IMR-90 (cell line): Measurements from ENCODE around the gene GALNT17. TPM values are rescaled to one million over a fixed set of nuclear protein-coding genes. Genes with fewer than 3 reads are reported as not detected.

Experiments
- ATAC-seq: fragments of 200-7000 bp; cut with Tn5 transposase; 2 replicates; pipeline ENCODE4 v1.9.1; 2020; ENCODE audit warnings: low read depth, mild to moderate bottlenecking, moderate library complexity
- BruUV-seq: library from RNA; stranded (reverse); fragments of 400-500 nt; replicated peaks from 2 replicates; lab custom pipeline; 2021; lab: Mats Ljungman, UMichigan
- CTCF ChIA-PET: fragments of 300-600 bp; formaldehyde crosslinking; extraction: SDS; loops from one replicate; lab custom pipeline; 2021; ENCODE audit warnings: antibody characterized with exemption; lab: Yijun Ruan, JAX
- POLR2A ChIA-PET: fragments of 300-600 bp; sonication (Branson Sonifier 250); formaldehyde crosslinking; loops from one replicate; lab custom pipeline; 2022; ENCODE audit warnings: antibody characterized with exemption; ENCODE audit not compliant: unreplicated experiment; lab: Charles Lee
- DNase-seq: peaks from one replicate; pipeline ENCODE4 v3.0.0; 2013
- H2AFZ ChIP-seq: replicated peaks from 2 replicates; pipeline ENCODE3; 2013; ENCODE audit warnings: low read length, mild to moderate bottlenecking; ENCODE audit not compliant: poor library complexity
- H2AK5ac ChIP-seq: 2 replicates; pipeline ENCODE4 v1.6.1; 2013; ENCODE audit warnings: low read depth, low read length, inconsistent platforms
- H2AK9ac ChIP-seq: replicated peaks from 2 replicates; pipeline ENCODE3; 2013; ENCODE audit warnings: mild to moderate bottlenecking, low read depth, low read length, moderate library complexity; ENCODE audit not compliant: poor library complexity
- H2BK120ac ChIP-seq: 2 replicates; pipeline ENCODE4 v1.6.1; 2013; ENCODE audit warnings: low read depth, low read length, inconsistent platforms
- H2BK15ac ChIP-seq: 3 replicates; pipeline ENCODE4 v1.6.1; 2013; ENCODE audit warnings: low read depth, low read length, inconsistent platforms
- H2BK20ac ChIP-seq: 2 replicates; pipeline ENCODE4 v1.6.1; 2013; ENCODE audit warnings: low read depth, mild to moderate bottlenecking, inconsistent platforms, low read length, moderate library complexity
- H2BK5ac ChIP-seq: 2 replicates; pipeline ENCODE4 v1.6.1; 2013; ENCODE audit warnings: mild to moderate bottlenecking, low read depth, low read length, inconsistent platforms; ENCODE audit not compliant: poor library complexity, severe bottlenecking
- H3K14ac ChIP-seq: replicated peaks from 2 replicates; pipeline ENCODE4 v1.6.1; 2013; ENCODE audit warnings: low read depth, low read length, inconsistent platforms
- H3K18ac ChIP-seq: 2 replicates; pipeline ENCODE4 v1.6.1; 2013; ENCODE audit warnings: low read depth, low read length, control low read depth
- H3K23ac ChIP-seq: 2 replicates; pipeline ENCODE4 v1.6.1; 2013; ENCODE audit warnings: low read depth, low read length, inconsistent platforms
- H3K27ac ChIP-seq: 2 replicates; pipeline ENCODE4 v1.5.1; 2013; ENCODE audit warnings: mild to moderate bottlenecking, control low read depth, low read length; ENCODE audit not compliant: insufficient read depth
- H3K27me3 ChIP-seq: 2 replicates; pipeline ENCODE4 v1.6.1; 2013; ENCODE audit warnings: low read length; ENCODE audit not compliant: control insufficient read depth, insufficient read depth
- H3K36me3 ChIP-seq: 2 replicates; pipeline ENCODE4 v1.6.1; 2013; ENCODE audit warnings: low read length, mixed read lengths; ENCODE audit not compliant: control insufficient read depth, insufficient read depth
- H3K4ac ChIP-seq: 2 replicates; pipeline ENCODE4 v1.6.1; 2013; ENCODE audit warnings: low read depth, low read length, inconsistent platforms
- H3K4me1 ChIP-seq: 2 replicates; pipeline ENCODE4 v1.6.1; 2013; ENCODE audit warnings: low read length, mixed read lengths; ENCODE audit not compliant: control insufficient read depth, insufficient read depth
- H3K4me2 ChIP-seq: 2 replicates; pipeline ENCODE4 v1.6.1; 2013; ENCODE audit warnings: low read depth, mild to moderate bottlenecking, control low read depth, low read length, moderate library complexity
- H3K4me3 ChIP-seq: 2 replicates; pipeline ENCODE4 v1.5.1; 2013; ENCODE audit warnings: low read depth, mild to moderate bottlenecking, control low read depth, low read length, moderate library complexity; ENCODE audit not compliant: insufficient read depth
- H3K56ac ChIP-seq: 2 replicates; pipeline ENCODE4 v1.6.1; 2013; ENCODE audit warnings: low read length, inconsistent platforms; ENCODE audit not compliant: insufficient read depth; ENCODE audit errors: extremely low read depth
- H3K79me1 ChIP-seq, 2 experiments: 2 replicates each; pipeline ENCODE4 v1.6.1; 2013; ENCODE audit warnings: low read length in 2 of 2, inconsistent platforms in 1 of 2, low read depth in 1 of 2
- H3K9ac ChIP-seq: 2 replicates; pipeline ENCODE4 v1.6.1; 2013; ENCODE audit warnings: low read depth, low read length, control low read depth
- H3K9me1 ChIP-seq: 2 replicates; pipeline ENCODE4 v1.6.1; 2013; ENCODE audit warnings: low read length, inconsistent platforms; ENCODE audit not compliant: insufficient read depth
- H3K9me3 ChIP-seq: 2 replicates; pipeline ENCODE4 v1.6.1; 2013; ENCODE audit warnings: low read length; ENCODE audit not compliant: control insufficient read depth, insufficient read depth
- H4K20me1 ChIP-seq: 2 replicates; pipeline ENCODE4 v1.6.1; 2013; ENCODE audit warnings: low read length, inconsistent platforms; ENCODE audit not compliant: insufficient read depth
- H4K5ac ChIP-seq: 2 replicates; pipeline ENCODE4 v1.6.1; 2013; ENCODE audit warnings: mild to moderate bottlenecking, low read depth, low read length, control low read depth
- H4K8ac ChIP-seq, 2 experiments: 2 replicates each; pipeline ENCODE4 v1.6.1; 2013; ENCODE audit warnings: low read depth in 2 of 2, low read length in 2 of 2, control low read depth in 1 of 2, inconsistent platforms in 1 of 2
- H4K91ac ChIP-seq: 2 replicates; pipeline ENCODE4 v1.6.1; 2013; ENCODE audit warnings: low read depth, low read length, inconsistent platforms; ENCODE audit not compliant: insufficient read depth
- CEBPB ChIP-seq: IDR thresholded peaks from 2 replicates; pipeline ENCODE4 v1.6.1; 2012; ENCODE audit warnings: low read depth, low read length, improper control_type of control experiment
- FOS ChIP-seq: fragments of 150-350 bp; IDR thresholded peaks from 2 replicates; pipeline ENCODE4 v1.6.1; 2016; ENCODE audit warnings: low read depth, low read length
- MAZ ChIP-seq: IDR thresholded peaks from 2 replicates; pipeline ENCODE4 v1.6.1; 2012; ENCODE audit warnings: low read depth, mild to moderate bottlenecking, low read length, improper control_type of control experiment, moderate library complexity, borderline replicate concordance
- MXI1 ChIP-seq: IDR thresholded peaks from 2 replicates; pipeline ENCODE4 v1.6.1; 2012; ENCODE audit warnings: low read depth, mild to moderate bottlenecking, low read length, moderate library complexity, borderline replicate concordance
- RAD21 ChIP-seq: IDR thresholded peaks from 2 replicates; pipeline ENCODE4 v1.6.1; 2012; ENCODE audit warnings: low read length, improper control_type of control experiment
- RCOR1 ChIP-seq: IDR thresholded peaks from 2 replicates; pipeline ENCODE4 v1.6.1; 2012; ENCODE audit warnings: mild to moderate bottlenecking, low read length, improper control_type of control experiment; ENCODE audit not compliant: insufficient replicate concordance
- SMC3 ChIP-seq: fragments of 150-350 bp; IDR thresholded peaks from 2 replicates; pipeline ENCODE4 v1.6.1; 2016; ENCODE audit warnings: low read depth, mild to moderate bottlenecking, antibody characterized with exemption, low read length, moderate library complexity
- WGBS, 2 experiments: methylation state at CpG; one replicate each; pipeline versions ENCODE4 v1.1.5 to v1.1.7; 2013; ENCODE audit warnings: missing lambda C conversion rate in 2 of 2; ENCODE audit not compliant: insufficient read length in 1 of 2; ENCODE audit errors: extremely low coverage in 2 of 2; 5-methylcytosine and 5-hydroxymethylcytosine counted together
- dilution Hi-C: fragments of 300-500 bp; cut with HindIII; formaldehyde crosslinking; loops from one replicate; pipeline ENCODE4 v1.14.3; 2018; ENCODE audit warnings: low sequenced_read_pairs; ENCODE audit not compliant: unreplicated experiment
- in situ Hi-C: fragments of 300-500 bp; cut with MboI; formaldehyde crosslinking; loops from 3 replicates; pipeline ENCODE4 v1.14.3; 2019; ENCODE audit warnings: low sequenced_read_pairs, inconsistent platforms, mixed read lengths
- intact Hi-C: fragments of 100-400 bp; cut with micrococcal nuclease; formaldehyde crosslinking; loops from 2 replicates; pipeline ENCODE4 v1.10.0; 2022
- polyA plus RNA-seq, 3 experiments: library from polyadenylated mRNA; depleted of rRNA; stranded (reverse); fragments of >200 nt; gene quantifications; 2 replicates each; pipeline ENCODE4 v1.2.3, GENCODE V29; 2012; ENCODE audit warnings: low replicate concordance in 1 of 3
- total RNA-seq: library from RNA; depleted of rRNA; stranded (reverse); fragments of >200 nt; gene quantifications from 2 replicates; pipeline ENCODE4 v1.2.3, GENCODE V29; 2012

The GALNT17 gene
- total and polyA plus RNA-seq, 2 of the 4 experiments (the other 2 are of a cell fraction) = not detected

DNA sequence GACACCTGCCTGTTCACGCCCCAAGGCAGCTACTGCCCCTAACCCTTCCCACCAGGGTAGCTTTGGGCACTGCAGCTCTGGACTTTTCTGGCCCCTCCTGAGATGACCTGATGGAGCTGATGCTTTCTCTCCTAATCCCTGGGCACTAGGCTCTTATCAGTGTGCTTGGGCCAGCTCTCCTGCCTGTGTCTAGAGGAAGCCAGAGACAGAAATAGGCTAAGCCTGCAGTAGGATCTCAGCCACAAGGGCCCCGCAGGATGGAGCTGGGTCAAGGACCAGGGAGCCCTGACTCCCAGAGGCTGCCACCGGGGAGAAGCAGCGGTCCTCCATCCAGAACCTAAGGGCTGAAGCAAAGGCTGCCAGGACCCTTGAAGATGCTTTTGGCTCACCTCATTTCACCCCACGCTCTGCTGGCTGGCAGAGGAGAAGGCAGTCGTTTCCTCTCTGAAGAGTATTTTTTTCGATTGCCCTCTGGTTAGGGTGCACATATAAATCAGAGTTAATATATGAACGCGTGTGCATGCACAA, 580.8 kb downstream of the GALNT17 start:
- no TSS peak for BruUV-seq
- Histone ChIP-seq H3K79me1 (no peaks in the 10 kb centered on the region), H3K23ac (no peak overlapping the region), H3K4ac (no peak overlapping the region), H3K14ac (no peak overlapping the region), H4K20me1 (no peaks in the 10 kb centered on the region), H3K4me2 (no peak overlapping the region), H2AFZ (no peak overlapping the region), H3K36me3 (no peaks in the 10 kb centered on the region), H3K4me3 (no peak overlapping the region), H3K27ac (no peak overlapping the region), H3K18ac (no peak overlapping the region), H2AK5ac (no peak overlapping the region), H2BK5ac (no peak overlapping the region), H3K56ac (no peak overlapping the region), H3K4me1 (no peaks in the 10 kb centered on the region), H3K27me3 (no peaks in the 10 kb centered on the region), H4K8ac (no peak overlapping the region), H4K91ac (no peak overlapping the region), H3K9ac (no peak overlapping the region), H2BK20ac (no peak overlapping the region), H2AK9ac (no peak overlapping the region), H3K9me1 (no peaks in the 10 kb centered on the region), H3K9me3 (peaks cover 19% of the 10 kb centered on the region; the same call in 1 of the 2 replicates), H2BK15ac (no peak overlapping the region), H2BK120ac (no peak overlapping the region), H4K5ac (no peak overlapping the region)
- 77% methylated on average over 2 of the region's 9 CpGs; no CpG with 5 or more reads in 1 of the 2 experiments for WGBS, 2 experiments
- intact Hi-C loops (no loop called here), dilution Hi-C loops (no loop called here), in situ Hi-C loops (no loop called here)
- TF ChIP-seq MXI1 (no peak), MAZ (no peak), SMC3 (no peak), FOS (no peak), RAD21 (no peak), RCOR1 (no peak), CEBPB (no peak)
- POLR2A ChIA-PET = no interaction called here
- DNase-seq (no peak), ATAC-seq (no peak)
- CTCF ChIA-PET = no interaction called here
